ENCODE results near the gene CCK.

GRCh38 chr3:42246091-42246490 lies 19.9 kb downstream of the CCK start:
- TF ChIP-seq CTCF (conservative IDR thresholded peaks at IDR 0.05; ENCODE audit: low read depth, low read length) (no peak), EZH2 (IDR thresholded peaks at IDR 0.05; ENCODE audit: low read length, unreplicated experiment) (no peak), EZH2phosphoT487 (IDR thresholded peaks at IDR 0.05; ENCODE audit: borderline replicate concordance, low read length) (no peak)
